Activated naive CD4-positive, alpha-beta T cell treated with anti-CD3 and anti-CD28 coated beads for 36 hours (primary cell): ENCODE results near the gene PRCD. TPM values are rescaled to one million over a fixed set of nuclear protein-coding genes. Genes with fewer than 3 reads are reported as not detected.
A peak's percentile ranks its signal among the peaks of the same experiment; 100 is the strongest.
"Not testable (repeated sequence)": the region's sequence is repeated elsewhere in the genome, so short reads cannot be mapped to it uniquely, and the experiment has no call there.

Experiments used
- CTCF ChIA-PET: fragments of 350-600 bp; sonication (Branson Sonifier 250); formaldehyde crosslinking; loops from one replicate; lab custom pipeline; 2021; ENCODE audit warnings: antibody characterized with exemption; lab: Charles Lee
- DNase-seq: peaks from one replicate; pipeline ENCODE4 v3.0.0-alpha.2; 2020
- H3K27ac Mint-ChIP-seq: one replicate; pipeline ENCODE4 v1.8.0; 2021; ENCODE audit warnings: mild to moderate bottlenecking, mixed read lengths
- H3K27me3 Mint-ChIP-seq: one replicate; pipeline ENCODE4 v1.8.0; 2021; ENCODE audit warnings: low read depth, mixed read lengths
- H3K36me3 Mint-ChIP-seq: one replicate; pipeline ENCODE4 v1.8.0; 2021; ENCODE audit warnings: low read depth, mixed read lengths
- H3K4me1 Mint-ChIP-seq: one replicate; pipeline ENCODE4 v1.8.0; 2021; ENCODE audit warnings: low read depth, mixed read lengths
- H3K4me3 Mint-ChIP-seq: one replicate; pipeline ENCODE4 v1.8.0; 2021; ENCODE audit warnings: mild to moderate bottlenecking, moderate library complexity, mixed read lengths
- H3K9me3 Mint-ChIP-seq: one replicate; pipeline ENCODE4 v1.8.0; 2021; ENCODE audit warnings: mixed read lengths
- intact Hi-C: fragments of 100-400 bp; cut with micrococcal nuclease; formaldehyde crosslinking; loops from one replicate; pipeline ENCODE4 v1.15.1; 2023
- total RNA-seq, 2 experiments: library from RNA; stranded (reverse); gene quantifications; one replicate each; pipeline ENCODE4 v1.2.3, GENCODE V29; 2021

Gene PRCD
- total RNA-seq, 2 experiments from 2014 or later: not detected

DNA sequence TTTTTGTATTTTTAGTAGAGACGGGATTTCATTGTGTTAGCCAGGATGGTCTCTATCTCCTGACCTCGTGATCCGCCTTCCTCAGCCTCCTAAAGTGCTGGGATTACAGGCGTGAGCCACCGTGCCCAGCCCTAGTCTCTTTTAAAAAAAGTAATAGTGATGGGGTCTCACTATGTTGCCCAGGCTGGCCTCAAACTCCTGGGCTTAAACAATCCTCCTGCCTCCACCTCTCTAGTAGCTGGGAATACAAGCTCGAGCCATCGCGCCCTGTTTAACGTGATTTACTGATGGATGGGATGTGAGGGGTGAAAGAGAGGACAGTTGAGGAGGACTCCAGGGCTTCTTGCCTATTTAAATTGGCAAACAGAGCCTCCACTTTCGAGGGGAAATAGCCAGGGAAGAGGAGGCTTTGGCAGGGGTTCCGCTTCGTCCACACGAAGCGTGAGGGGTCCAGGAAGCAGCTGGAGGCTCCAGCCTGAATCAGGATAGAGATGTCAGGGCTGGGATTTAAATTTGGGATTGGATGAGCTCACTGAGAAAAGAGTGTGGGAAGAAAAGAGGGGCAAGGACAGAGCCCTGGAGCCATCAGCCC is 31.3 kb upstream of the PRCD start:
- H3K27ac Mint-ChIP-seq, H3K36me3 Mint-ChIP-seq, intact Hi-C loops, H3K4me3 Mint-ChIP-seq, DNase-seq, H3K4me1 Mint-ChIP-seq, H3K27me3 Mint-ChIP-seq, H3K9me3 Mint-ChIP-seq: not testable (repeated sequence)
- CTCF ChIA-PET: interaction anchor here (0.6 to 4.3 kb wide), 8 partner anchors 14 to 210 kb away, joined by 3 to 58 read pairs (median 8); partner anchors contain the start of gene AANAT

DNA sequence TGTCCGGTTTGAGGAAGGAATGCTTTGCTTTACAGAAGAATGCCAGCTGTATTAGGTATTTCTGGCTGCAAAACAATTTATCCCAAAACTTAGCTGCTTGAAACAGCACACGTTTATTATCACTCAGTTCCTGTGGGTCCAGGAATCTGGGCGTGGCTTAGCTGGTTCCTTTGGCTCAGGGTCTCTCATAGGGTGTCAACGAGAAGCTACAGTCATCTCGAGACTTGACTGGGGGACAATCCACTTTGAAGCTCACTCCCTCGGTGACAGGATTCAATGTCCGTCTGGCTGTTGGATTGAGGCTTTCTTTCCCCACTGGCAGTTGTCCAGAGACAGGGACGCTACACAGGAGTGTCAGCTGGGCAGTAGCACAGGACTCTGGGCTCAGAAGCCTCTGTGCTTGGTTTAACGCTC is 29.0 kb upstream of the PRCD start:
- H3K4me3 Mint-ChIP-seq: no peak overlapping the region
- no peak for DNase-seq
- peaks cover 17% of the 10 kb centered on the region for H3K4me1 Mint-ChIP-seq
- H3K27ac Mint-ChIP-seq: no peak overlapping the region
- intact Hi-C loops: loop anchor here (10.0 kb wide), 1 partner anchor 726 kb away; the partner anchor contains the start of gene UNK
- CTCF ChIA-PET: interaction anchor here (0.8 to 1.4 kb wide), 3 partner anchors 12 to 158 kb away, joined by 3 to 9 read pairs (median 4); partner anchors contain the start of gene AANAT
- no peaks in the 10 kb centered on the region for H3K36me3 Mint-ChIP-seq
- no peaks in the 10 kb centered on the region for H3K9me3 Mint-ChIP-seq
- peaks cover 2% of the 10 kb centered on the region for H3K27me3 Mint-ChIP-seq

DNA sequence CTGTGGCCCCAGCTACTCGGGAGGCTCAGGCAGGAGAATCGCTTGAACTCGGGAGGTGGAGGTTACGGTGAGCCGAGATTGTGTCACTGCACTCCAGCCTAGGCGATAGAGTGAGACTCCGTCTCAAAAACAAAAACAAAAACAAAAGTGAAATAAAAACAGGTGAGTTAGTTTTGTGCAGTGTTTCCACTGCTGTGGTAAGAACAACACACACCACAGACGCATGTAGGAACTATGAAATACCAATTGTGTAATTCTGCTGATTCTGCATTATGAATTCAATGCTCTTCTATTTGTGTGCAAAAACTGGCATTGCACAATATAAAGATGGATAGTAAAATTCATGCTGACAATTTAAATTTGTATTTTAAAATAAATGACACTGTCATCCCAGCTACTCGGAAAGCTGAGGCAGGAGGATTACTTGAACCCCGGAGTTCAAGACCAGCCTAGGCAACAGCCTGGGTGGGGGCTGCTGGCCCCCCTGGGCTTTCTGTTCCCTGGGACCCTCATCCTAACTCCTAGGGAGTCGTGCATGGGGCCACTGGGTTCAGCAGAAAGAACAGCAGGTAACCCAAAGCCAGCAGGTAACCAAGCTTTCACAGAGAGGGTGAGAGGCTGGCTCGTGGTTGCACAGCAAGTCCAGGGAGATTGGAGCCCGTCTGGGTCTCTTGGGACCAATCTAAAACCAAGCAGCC is 28.0 kb upstream of the PRCD start:
- CTCF ChIA-PET: interaction anchor here (0.7 to 1.4 kb wide), 5 partner anchors 11 to 729 kb away, joined by 3 to 9 read pairs (median 3); partner anchors contain the start of genes AANAT and PRPSAP1
- no peak for DNase-seq
- no peak overlapping the region for H3K27ac Mint-ChIP-seq
- no peaks in the 10 kb centered on the region for H3K9me3 Mint-ChIP-seq
- no peak overlapping the region for H3K4me3 Mint-ChIP-seq
- intact Hi-C loops: loop anchor here (10.0 kb wide), 1 partner anchor 727 kb away; the partner anchor contains the start of gene UNK
- no peaks in the 10 kb centered on the region for H3K36me3 Mint-ChIP-seq
- H3K27me3 Mint-ChIP-seq: peaks cover 2% of the 10 kb centered on the region
- H3K4me1 Mint-ChIP-seq: peaks cover 20% of the 10 kb centered on the region

DNA sequence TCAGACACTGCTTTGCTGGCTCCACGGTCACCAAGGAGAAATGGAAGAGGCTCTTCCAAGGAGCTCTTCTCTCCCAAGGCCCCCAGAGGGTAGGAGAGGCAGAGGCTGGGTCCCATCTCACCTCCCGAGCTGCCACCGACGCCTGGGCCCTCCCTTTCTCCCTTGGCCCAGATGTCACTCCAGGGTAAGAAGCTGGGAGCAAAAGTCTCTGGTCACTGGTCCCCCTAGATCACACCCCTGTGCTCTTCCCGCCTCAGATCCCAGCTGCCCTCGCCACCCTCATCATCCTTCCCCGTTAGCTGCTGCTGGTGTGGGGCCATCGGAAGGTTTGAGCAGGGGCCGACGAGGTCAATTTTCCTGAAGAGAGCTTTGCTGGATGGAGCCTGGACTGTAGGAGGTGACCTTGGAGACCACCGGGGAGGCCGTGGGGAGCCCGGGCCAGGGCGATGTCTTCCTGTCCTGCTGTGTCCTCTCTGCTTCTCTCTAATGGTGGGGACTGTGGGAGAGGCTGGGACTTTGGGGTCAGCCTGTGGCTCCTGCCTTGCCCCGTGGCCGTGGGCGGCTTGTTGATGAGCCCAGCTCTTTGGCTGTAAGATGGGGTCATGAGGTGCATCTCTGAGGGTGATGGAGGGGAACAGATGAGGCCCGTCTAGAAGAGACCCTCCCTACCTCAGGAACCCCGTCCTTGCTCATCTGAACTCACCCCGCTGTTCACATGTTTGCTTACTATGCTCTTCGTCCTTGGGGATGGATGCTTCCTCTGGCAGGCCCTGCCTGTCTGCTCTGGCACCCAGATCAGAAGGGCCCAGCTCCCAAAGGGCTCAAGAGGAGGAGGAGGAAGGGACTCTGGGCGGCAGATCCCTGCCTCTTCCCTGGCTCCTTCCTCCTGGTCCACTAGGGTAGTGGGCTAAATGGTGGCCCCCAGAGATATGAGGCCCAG is 27.2 kb upstream of the PRCD start:
- DNase-seq: no peak

DNA sequence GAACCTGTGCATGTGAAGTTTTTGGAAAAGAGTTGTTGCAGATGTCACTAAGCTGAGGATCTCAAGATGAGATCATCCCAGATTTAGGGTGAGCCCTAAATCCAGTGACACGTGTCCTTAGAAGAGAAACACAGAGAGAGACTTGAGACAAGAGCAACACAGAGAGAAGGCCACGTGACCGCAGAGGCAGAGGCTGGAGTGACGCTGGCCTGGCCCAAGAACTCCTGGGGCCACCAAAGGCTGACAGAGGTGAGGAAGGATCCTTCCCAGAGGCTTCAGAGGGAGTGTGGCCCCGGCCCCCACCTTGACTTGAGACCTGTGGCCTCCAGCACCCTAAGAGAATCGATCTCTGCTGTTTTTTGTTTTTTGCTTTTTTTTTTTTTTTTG is 26.5 kb upstream of the PRCD start:
- peak overlapping the region; percentile 54 for H3K27ac Mint-ChIP-seq
- no peaks in the 10 kb centered on the region for H3K36me3 Mint-ChIP-seq
- intact Hi-C loops: loop anchor here (10.0 kb wide), 1 partner anchor 728 kb away; the partner anchor contains the start of gene UNK
- H3K9me3 Mint-ChIP-seq: no peaks in the 10 kb centered on the region
- no peaks in the 10 kb centered on the region for H3K27me3 Mint-ChIP-seq
- H3K4me1 Mint-ChIP-seq: peaks cover 22% of the 10 kb centered on the region
- CTCF ChIA-PET: interaction anchor here (1.3 kb wide), 1 partner anchor 128 kb away, joined by 3 read pairs; no protein-coding TSS in a partner anchor
- no peak for DNase-seq
- H3K4me3 Mint-ChIP-seq: no peak overlapping the region

More for the DNA sequence above, 27.2 kb upstream of the PRCD start:
- intact Hi-C loops: loop anchor here (10.0 kb wide), 1 partner anchor 728 kb away; the partner anchor contains the start of gene UNK
- CTCF ChIA-PET: interaction anchor here (0.9 to 1.4 kb wide), 4 partner anchors 11 to 159 kb away, joined by 3 to 5 read pairs (median 3); partner anchors contain the start of genes AANAT and PRPSAP1
- H3K36me3 Mint-ChIP-seq: no peaks in the 10 kb centered on the region
- peaks cover 20% of the 10 kb centered on the region for H3K4me1 Mint-ChIP-seq
- H3K4me3 Mint-ChIP-seq: no peak overlapping the region
- H3K27me3 Mint-ChIP-seq: peaks cover 1% of the 10 kb centered on the region
- peak overlapping the region; percentile 54 for H3K27ac Mint-ChIP-seq
- H3K9me3 Mint-ChIP-seq: no peaks in the 10 kb centered on the region

DNA sequence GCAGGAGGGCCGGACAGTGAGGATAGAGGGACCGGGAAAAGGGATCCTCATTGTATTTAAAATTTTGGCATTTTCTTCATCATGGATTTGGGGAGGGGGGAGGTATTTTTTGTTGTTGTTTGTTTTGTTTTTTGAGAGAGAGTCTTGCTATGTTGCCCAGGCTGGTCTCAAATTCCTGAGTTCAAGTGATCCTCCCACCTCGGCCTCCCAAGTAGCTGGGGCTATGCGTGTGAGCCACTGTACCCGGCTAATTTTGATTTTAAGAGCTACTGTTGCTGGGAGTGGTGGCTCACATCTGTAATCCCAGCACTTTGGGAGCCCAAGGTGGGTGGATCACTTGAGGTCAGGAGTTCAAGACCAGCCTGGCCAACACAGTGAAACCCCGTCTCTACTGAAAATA is 25.5 kb upstream of the PRCD start:
- not testable (repeated sequence) for H3K36me3 Mint-ChIP-seq, H3K4me3 Mint-ChIP-seq, H3K9me3 Mint-ChIP-seq, H3K27me3 Mint-ChIP-seq, DNase-seq
- H3K4me1 Mint-ChIP-seq: peaks cover 22% of the 10 kb centered on the region
- CTCF ChIA-PET: interaction anchor here (0.6 to 1.1 kb wide), 7 partner anchors 8 to 1162 kb away, joined by 3 to 6 read pairs (median 4); no protein-coding TSS in a partner anchor
- peak overlapping the region; percentile 57 for H3K27ac Mint-ChIP-seq
- intact Hi-C loops: loop anchor here (2.0 to 10.0 kb wide), 3 partner anchors 42 to 730 kb away; partner anchors contain the start of gene UNK

DNA sequence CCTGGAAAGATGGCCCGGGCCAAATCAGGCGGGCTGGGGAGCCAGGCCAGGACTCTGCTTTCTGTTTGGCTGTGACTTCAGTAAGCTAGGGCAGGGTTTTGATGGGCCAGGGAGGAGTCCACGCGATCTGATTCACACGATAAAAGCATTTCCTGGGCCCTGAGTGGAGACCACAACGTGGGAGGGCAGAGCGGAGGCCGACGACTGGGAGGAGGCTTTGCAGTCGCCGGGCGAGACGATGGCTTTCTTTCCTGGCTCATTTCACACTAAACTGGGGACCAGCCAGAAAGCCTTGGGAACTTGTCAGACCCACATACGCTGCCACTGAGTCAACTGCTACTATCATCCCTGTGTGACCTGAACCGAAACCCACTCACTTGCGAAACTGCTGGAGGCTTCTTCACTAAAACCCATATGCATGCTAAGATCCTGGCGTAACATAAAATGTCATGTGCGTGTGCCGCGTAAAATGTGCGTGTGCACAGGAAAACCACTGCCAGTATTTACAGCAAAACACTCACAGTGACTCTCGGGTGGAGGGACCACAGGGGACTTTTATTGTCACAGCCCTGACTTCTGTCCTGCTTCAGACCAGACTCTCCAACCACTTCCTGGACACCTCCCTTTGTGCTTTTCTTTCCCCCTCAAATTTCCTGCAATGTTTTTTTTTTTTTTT is 24.4 kb upstream of the PRCD start:
- H3K27me3 Mint-ChIP-seq: no peaks in the 10 kb centered on the region
- H3K9me3 Mint-ChIP-seq: no peaks in the 10 kb centered on the region
- intact Hi-C loops: loop anchor here (1.0 to 10.0 kb wide), 4 partner anchors 41 to 731 kb away; partner anchors contain the start of genes SRSF2 and UNK
- peaks cover 22% of the 10 kb centered on the region for H3K4me1 Mint-ChIP-seq
- H3K27ac Mint-ChIP-seq: peak overlapping the region; percentile 92
- peak overlapping the region; percentile 62 for H3K4me3 Mint-ChIP-seq
- CTCF ChIA-PET: interaction anchor here (0.7 to 1.1 kb wide), 4 partner anchors 9 to 81 kb away, joined by 3 to 5 read pairs (median 4); no protein-coding TSS in a partner anchor
- no peaks in the 10 kb centered on the region for H3K36me3 Mint-ChIP-seq
- DNase-seq: peak; percentile 88

DNA sequence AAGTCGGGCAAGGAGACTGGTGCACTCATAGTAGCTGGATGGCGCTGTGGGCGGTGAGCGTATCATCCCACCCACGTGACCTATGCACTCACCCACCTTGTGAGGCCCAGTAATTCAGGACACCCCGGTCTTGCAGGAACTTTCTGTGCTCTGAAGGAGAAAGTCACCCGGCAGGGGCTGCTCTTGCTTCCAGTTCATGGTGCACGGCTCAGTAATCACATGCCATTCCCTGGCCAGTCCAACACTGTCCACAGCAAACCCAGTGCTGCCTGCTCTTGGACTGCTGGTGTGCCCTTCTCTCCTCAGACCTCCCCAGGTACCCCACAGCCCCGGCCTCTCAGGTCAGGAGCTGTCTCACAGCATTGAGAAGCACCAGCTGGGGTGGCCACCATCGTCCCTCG is 22.2 kb upstream of the PRCD start:
- Mint-ChIP-seq H3K9me3 (no peaks in the 10 kb centered on the region), H3K27ac (no peak overlapping the region), H3K27me3 (no peaks in the 10 kb centered on the region), H3K4me1 (peaks cover 22% of the 10 kb centered on the region), H3K4me3 (no peak overlapping the region), H3K36me3 (no peaks in the 10 kb centered on the region)
- no peak for DNase-seq
- intact Hi-C loops: loop anchor here (10.0 kb wide), 1 partner anchor 733 kb away; the partner anchor contains the start of gene UNK
- CTCF ChIA-PET: interaction anchor here (0.7 to 1.2 kb wide), 2 partner anchors 43 to 107 kb away, joined by 3 to 11 read pairs; no protein-coding TSS in a partner anchor

DNA sequence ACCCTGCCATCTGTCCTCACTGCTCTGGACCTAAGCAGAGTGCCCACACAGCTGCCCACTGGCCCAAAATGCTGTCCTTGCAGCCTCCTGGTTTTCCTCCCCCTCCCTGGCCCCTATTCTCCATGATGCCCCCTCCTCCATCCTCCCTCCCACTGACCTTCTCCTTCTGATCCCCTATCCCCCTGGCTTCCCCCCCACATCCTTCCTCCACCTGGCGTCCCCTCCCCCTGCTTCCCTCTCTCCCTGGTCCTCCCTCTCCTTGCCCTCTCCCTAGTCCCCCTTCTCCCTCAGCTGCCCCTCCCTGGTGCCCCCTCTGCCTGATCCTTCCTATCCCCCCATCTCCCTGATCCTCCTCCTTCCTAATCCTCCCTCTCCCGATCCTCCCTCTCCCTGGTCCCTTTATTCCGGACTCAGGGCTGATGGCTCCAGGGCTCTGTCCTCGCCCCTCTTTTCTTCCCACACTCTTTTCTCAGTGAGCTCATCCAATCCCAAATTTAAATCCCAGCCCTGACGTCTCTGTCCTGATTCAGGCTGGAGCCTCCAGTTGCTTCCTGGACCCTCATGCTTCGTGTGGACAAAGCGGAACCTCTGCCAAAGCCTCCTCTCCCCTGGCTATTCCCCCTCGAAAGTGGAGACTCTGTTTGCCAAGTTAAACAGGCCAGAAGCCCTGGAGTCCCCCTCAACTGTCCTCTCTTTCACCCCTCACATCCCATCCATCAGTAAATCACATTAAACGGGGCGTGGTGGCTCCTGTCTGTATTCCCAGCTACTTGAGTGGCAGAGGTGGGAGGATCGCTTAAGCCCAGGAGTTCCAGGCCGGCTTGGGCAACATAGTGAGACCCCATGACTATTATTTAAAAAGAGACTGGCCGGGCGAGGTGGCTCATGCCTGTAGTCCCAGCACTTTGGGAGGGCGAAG is 20.5 kb upstream of the PRCD start:
- H3K36me3 Mint-ChIP-seq: no peaks in the 10 kb centered on the region
- intact Hi-C loops: loop anchor here (10.0 kb wide), 1 partner anchor 735 kb away; the partner anchor contains the start of gene UNK
- H3K27me3 Mint-ChIP-seq: no peaks in the 10 kb centered on the region
- H3K4me3 Mint-ChIP-seq: no peak overlapping the region
- H3K9me3 Mint-ChIP-seq: no peaks in the 10 kb centered on the region
- H3K27ac Mint-ChIP-seq: peak overlapping the region; percentile 36
- peaks cover 26% of the 10 kb centered on the region for H3K4me1 Mint-ChIP-seq
- CTCF ChIA-PET: interaction anchor here (1.0 to 5.4 kb wide), 2 partner anchors 26 to 105 kb away, joined by 3 to 73 read pairs; no protein-coding TSS in a partner anchor
- DNase-seq: no peak

DNA sequence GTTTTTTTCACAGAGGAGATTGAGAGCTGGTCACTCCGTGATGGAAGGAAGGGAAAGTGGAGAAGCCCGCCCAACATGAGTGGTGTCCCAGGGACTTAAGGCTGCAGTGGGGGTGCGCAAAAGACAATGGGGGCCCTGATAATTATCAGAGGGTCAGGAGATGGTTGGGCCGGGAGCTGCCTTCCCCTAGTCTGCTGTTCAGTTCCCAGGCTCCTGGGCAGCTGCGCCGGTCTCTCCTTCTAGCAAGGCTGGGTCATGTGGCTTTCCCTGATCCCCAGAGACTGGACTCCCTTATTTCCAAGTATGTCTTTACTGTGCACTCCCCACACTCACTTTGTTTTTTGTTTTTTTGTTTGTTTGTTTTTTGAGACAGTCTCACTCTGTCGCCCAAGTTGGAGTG is 18.6 kb upstream of the PRCD start:
- H3K27ac Mint-ChIP-seq: no peak overlapping the region
- no peaks in the 10 kb centered on the region for H3K27me3 Mint-ChIP-seq
- H3K36me3 Mint-ChIP-seq: no peaks in the 10 kb centered on the region
- H3K4me3 Mint-ChIP-seq: no peak overlapping the region
- intact Hi-C loops: no loop called here
- H3K4me1 Mint-ChIP-seq: peaks cover 12% of the 10 kb centered on the region
- DNase-seq: no peak
- CTCF ChIA-PET: interaction anchor here (0.5 to 5.4 kb wide), 7 partner anchors 13 to 193 kb away, joined by 3 to 73 read pairs (median 16); partner anchors contain the start of gene PRCD
- no peaks in the 10 kb centered on the region for H3K9me3 Mint-ChIP-seq
